ENCODE measurements around the gene VGLL4.

VGLL4 gene

DNA sequence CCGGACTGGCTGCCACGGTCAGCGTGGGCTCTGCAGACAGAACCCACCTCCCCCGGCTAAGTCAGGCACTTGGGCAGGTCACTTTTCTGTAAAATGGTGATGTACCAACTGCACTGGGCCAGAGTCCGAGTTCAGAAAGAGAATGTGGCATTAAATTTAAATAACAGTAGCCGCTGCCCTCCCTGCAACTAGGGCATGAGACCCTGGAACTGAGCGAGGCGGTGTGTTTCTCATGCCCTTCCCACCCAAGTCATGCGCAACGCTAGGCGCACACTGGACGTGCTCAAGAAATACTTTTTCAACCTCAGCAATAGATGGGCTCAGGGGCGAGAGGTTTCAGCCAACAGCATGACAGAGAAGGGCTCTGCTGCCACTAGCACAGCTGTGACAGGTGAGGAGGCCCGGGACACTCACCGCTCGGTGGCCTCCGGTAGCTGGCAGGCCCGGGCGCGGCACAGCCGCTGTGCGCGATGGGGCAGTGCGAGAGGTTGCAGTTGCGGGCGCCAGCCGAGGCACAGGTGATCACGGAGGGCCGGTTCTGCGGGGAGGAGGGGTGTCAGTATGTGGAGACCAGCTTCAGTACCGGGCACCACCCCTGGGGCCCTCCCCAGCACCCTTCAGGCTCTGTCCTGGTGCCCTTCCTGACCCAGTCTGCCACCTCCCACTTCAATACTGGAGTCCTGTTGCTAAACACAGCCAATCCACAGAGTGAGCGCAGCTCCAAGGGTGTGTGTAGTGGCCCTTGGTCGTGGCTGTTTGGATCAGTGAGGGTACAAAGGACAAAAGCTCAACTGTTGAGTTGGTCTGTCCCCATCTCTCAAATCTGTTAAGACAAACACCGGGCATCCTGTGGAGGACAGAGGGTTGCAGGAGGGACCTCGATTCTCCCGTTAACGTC is 84.5 kb downstream of the VGLL4 start:
- DNase-seq (ENCODE audit: low read depth in 2 of 2), result no peak
- TF ChIP-seq, protein P1, sequence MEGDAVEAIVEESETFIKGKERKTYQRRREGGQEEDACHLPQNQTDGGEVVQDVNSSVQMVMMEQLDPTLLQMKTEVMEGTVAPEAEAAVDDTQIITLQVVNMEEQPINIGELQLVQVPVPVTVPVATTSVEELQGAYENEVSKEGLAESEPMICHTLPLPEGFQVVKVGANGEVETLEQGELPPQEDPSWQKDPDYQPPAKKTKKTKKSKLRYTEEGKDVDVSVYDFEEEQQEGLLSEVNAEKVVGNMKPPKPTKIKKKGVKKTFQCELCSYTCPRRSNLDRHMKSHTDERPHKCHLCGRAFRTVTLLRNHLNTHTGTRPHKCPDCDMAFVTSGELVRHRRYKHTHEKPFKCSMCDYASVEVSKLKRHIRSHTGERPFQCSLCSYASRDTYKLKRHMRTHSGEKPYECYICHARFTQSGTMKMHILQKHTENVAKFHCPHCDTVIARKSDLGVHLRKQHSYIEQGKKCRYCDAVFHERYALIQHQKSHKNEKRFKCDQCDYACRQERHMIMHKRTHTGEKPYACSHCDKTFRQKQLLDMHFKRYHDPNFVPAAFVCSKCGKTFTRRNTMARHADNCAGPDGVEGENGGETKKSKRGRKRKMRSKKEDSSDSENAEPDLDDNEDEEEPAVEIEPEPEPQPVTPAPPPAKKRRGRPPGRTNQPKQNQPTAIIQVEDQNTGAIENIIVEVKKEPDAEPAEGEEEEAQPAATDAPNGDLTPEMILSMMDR (IDR thresholded peaks at IDR 0.05; ENCODE audit: low read depth, low read length), result peak; percentile 3
- no peak overlapping the region for H3K4me3 ChIP-seq (replicated peaks in 1 of 2; ENCODE audit: low read depth in 2 of 2, low read length in 2 of 2)

DNA sequence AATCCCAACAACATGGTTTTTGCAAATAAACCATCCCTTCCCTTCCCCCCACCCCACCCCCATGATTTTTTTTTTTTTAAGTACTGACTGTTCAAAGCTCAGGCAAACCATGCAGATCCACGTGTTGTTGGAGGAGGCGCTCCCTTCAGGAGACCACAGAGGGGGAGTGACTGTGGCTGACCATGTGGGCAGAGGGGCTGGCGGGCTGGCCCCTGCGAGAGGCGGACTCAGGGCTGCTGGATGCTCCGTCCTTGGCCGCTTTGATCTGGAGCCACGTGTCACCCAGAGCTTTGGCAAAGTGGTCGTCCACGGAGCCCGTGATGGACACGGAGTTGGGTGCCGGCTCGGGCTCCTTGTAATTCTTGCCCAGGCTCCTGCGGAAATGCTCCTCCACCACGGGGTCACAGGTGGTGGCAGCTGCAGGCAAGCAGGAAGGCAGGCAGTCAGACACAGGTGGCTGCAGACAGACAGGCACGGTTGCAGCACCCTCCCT is 85.3 kb downstream of the VGLL4 start:
- TF ChIP-seq, protein P1 (IDR thresholded peaks at IDR 0.05; ENCODE audit: low read depth, low read length), result no peak
- DNase-seq (ENCODE audit: low read depth in 2 of 2), result no peak
- H3K4me3 ChIP-seq (replicated peaks in 1 of 2; ENCODE audit: low read depth in 2 of 2, low read length in 2 of 2), result no peak overlapping the region

DNA sequence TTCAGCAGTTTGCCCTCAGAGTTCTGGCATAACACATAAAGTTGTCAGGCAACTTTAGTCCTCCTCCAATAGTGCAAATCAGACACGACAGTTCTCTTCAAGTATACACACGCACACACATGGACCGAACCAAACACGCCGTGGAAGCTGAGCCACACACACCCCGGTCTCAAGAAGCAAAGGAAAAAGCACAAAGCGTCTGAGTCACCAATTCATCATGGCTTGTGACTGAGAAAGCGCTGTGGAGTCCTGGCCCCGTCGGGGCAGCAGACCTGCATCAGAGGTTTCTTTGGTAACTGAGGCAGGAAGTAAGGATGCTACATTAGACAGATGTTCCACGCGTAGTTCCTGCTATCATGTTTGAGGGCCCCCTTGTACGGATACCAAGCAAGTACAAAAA is 85.7 kb downstream of the VGLL4 start:
- no peak overlapping the region for H3K4me3 ChIP-seq (replicated peaks in 1 of 2; ENCODE audit: low read depth in 2 of 2, low read length in 2 of 2)
- TF ChIP-seq, protein P1 (IDR thresholded peaks at IDR 0.05; ENCODE audit: low read depth, low read length), result no peak
- DNase-seq (ENCODE audit: low read depth in 2 of 2), result peak; percentile 68 to 93

DNA sequence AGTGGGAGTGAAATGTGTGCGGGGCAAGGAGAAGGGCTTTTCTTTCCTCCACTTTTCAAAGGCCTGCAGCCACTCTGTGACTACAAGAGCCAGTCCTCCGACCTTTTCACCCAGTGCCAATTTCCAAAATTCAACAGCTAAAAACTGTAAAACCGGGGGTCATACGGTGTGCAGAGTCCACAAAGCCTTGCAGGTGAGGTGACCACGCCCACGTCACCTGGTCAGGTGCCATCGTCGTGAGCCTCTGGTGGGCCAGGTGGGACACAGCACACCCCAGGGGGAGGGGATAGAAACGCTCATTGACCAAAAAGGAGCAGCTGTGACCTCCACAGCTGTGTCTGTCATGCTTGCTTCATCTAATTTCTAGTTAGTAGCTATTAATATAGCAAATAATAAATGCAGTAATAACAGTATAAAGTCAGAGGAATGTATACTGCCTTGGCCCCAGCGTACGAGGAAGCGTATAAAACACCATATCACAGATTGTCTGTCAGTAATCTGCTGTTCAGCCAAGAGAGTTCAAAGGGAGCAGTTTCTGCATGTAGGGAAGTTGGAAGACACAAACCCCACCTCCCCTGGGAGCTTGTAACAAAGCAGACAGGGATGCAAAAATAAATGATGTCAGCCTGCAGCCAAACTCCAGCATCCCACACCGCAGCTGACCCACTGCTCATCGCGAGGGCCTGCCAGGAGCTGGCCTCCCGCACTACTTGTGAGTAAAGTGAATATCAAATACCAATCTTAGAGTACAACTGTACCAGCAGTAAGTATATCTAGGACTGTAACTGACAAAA is 86.7 kb downstream of the VGLL4 start:
- no peak overlapping the region for H3K4me3 ChIP-seq (replicated peaks in 1 of 2; ENCODE audit: low read depth in 2 of 2, low read length in 2 of 2)
- TF ChIP-seq, protein P1 (IDR thresholded peaks at IDR 0.05; ENCODE audit: low read depth, low read length), result no peak
- DNase-seq (ENCODE audit: low read depth in 2 of 2), result peak; percentile 86 to 96

DNA sequence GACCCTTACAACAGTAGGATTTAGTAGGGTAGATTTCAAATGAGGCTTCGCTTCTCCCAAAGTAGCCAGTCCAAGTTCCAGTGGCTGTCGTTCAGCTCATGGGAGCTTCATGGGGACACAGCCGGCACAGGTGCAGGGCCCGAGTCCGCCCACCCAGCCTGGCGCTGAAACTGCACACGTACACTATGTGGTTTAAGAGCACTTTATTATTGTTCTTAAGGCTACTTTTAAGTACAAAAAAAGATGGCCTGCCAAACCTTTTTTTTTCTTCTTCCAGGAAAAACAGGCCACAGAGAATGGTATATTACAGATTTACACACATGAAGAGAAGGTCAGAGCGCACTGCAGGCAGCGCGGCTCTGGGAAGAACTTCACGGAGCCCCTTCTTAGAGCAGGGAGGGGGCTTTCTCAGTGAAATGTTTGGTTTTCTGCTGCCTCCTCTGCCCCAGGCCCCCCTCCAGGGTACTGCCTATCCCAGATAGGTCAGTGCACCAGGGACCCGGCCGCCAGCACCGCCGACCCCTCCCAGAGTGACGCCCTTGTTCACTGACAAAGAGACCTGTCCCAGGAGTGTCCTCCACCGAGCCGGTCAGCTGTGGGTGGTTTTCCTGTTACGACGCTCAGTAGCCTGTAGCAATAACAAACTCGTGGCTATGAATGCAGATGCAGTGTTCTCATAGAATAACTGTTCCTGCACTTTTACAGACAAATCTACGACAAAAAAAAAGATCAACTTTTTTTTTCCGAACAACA is 87.7 kb downstream of the VGLL4 start:
- DNase-seq (ENCODE audit: low read depth in 2 of 2), result no peak
- TF ChIP-seq, protein P1 (IDR thresholded peaks at IDR 0.05; ENCODE audit: low read depth, low read length), result no peak
- H3K4me3 ChIP-seq (replicated peaks in 1 of 2; ENCODE audit: low read depth in 2 of 2, low read length in 2 of 2), result no peak overlapping the region

DNA sequence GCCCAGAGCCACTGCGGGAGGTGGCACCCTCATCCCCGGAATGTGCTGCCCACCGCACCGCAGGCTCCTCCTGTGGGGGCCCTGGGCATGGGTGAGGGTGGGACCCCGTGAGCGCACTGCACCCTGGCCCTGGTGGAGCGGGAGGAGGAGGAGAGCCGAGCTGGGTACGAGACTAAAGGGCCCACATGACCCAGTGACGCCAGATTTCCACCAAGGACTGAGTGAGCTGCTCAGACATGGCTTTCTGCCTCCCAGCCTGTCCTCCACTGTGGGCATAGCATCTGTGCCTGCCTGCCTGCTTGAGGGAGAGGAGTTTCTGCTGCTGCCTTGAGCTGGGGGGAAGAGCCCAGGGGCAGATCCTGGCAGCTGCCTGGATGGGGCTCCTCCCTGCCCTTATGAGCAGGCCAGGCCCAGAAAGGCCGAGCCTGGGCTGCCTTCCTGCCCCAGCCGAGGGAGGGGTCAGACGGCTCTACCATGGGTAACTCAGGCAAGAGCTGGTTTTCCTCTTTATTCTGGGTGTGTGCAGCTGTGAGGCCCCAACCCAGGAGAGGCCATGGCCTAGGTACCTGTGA is 88.4 kb downstream of the VGLL4 start:
- TF ChIP-seq, protein P1 (IDR thresholded peaks at IDR 0.05; ENCODE audit: low read depth, low read length), result no peak
- no peak overlapping the region for H3K4me3 ChIP-seq (replicated peaks in 1 of 2; ENCODE audit: low read depth in 2 of 2, low read length in 2 of 2)
- no peak for DNase-seq (ENCODE audit: low read depth in 2 of 2)

All from cardiac fibroblast (primary cell).